RWPE1 (cell line): ENCODE results near the gene GABPB1.

Experiments
- CTCF ChIA-PET: fragments of 350-600 bp; sonication (Branson Sonifier 250); formaldehyde crosslinking; extraction: SDS; loops from one replicate; lab custom pipeline; 2021; lab: Yijun Ruan, JAX
- POLR2A ChIA-PET: fragments of 400-600 bp; formaldehyde crosslinking; extraction: SDS; loops from one replicate; lab custom pipeline; 2020; ENCODE audit warnings: antibody characterized with exemption; ENCODE audit not compliant: low non-redundant PET; lab: Yijun Ruan, JAX
- DNase-seq: peaks from one replicate; pipeline ENCODE4 v3.0.0; 2012; ENCODE audit warnings: low spot score
- H3K27ac ChIP-seq: fragments of 450-650 bp; 2 replicates; pipeline ENCODE4 v1.5.1; 2017
- CTCF ChIP-seq: fragments of 450-650 bp; conservative IDR thresholded peaks from 2 replicates; pipeline ENCODE4 v1.5.1; 2017; ENCODE audit warnings: low read depth, mild to moderate bottlenecking

The GABPB1 gene

GRCh38 chr15:50333229-50333628, 21.8 kb downstream of the GABPB1 start:
- ChIA-PET POLR2A (no interaction called here), CTCF (no interaction called here)
- no peak for DNase-seq
- no peak for TF ChIP-seq CTCF
- H3K27ac ChIP-seq: no peak overlapping the region

GRCh38 chr15:50330921-50331320, 24.1 kb downstream of the GABPB1 start:
- ChIA-PET CTCF (no interaction called here), POLR2A (no interaction called here)
- TF ChIP-seq CTCF: no peak
- no peak for DNase-seq
- H3K27ac ChIP-seq: no peak overlapping the region

- CTCF ChIA-PET: interaction anchor here (0.6 to 0.7 kb wide), 3 partner anchors 96 to 633 kb away, joined by 3 to 4 read pairs (median 4); no protein-coding TSS in a partner anchor
Observed at GRCh38 chr15:50328116-50328515, 26.9 kb downstream of the GABPB1 start.

GRCh38 chr15:50321680-50322210, 33.3 kb downstream of the GABPB1 start:
- ChIA-PET POLR2A (no interaction called here), CTCF (no interaction called here)
- no peak for TF ChIP-seq CTCF

More at GRCh38 chr15:50328116-50328515, 26.9 kb downstream of the GABPB1 start:
- POLR2A ChIA-PET: no interaction called here
- DNase-seq: no peak
- TF ChIP-seq CTCF: no peak
- no peak overlapping the region for H3K27ac ChIP-seq

GRCh38 chr15:50320504-50320903, 34.5 kb downstream of the GABPB1 start:
- no peak overlapping the region for H3K27ac ChIP-seq
- TF ChIP-seq CTCF: no peak
- POLR2A ChIA-PET: no interaction called here
- no peak for DNase-seq
- CTCF ChIA-PET: no interaction called here

More at GRCh38 chr15:50321680-50322210, 33.3 kb downstream of the GABPB1 start:
- DNase-seq: no peak
- H3K27ac ChIP-seq: no peak overlapping the region

- DNase-seq: no peak
- TF ChIP-seq CTCF: no peak
- H3K27ac ChIP-seq: no peak overlapping the region
- ChIA-PET CTCF (interaction anchor here (0.6 to 0.7 kb wide), 2 partner anchors 73 to 171 kb away, joined by 3 to 4 read pairs; no protein-coding TSS in a partner anchor), POLR2A (no interaction called here)
Observed at GRCh38 chr15:50318697-50319096, 36.3 kb downstream of the GABPB1 start.
